Parathyroid adenoma (tissue), 2 donors: ENCODE data around the gene PTPRS.

ENCODE experiments used
- H2AFZ ChIP-seq: fragments of 300-600 bp; sonication (generic); one replicate; pipeline ENCODE4 v1.7.0; 2017; ENCODE audit warnings: antibody characterized with exemption, mild to moderate bottlenecking
- H3K27ac ChIP-seq: fragments of 300-600 bp; sonication (generic); one replicate; pipeline ENCODE4 v1.7.0; 2017
- H3K27me3 ChIP-seq: fragments of 300-600 bp; sonication (generic); one replicate; pipeline ENCODE4 v1.7.0; 2017; ENCODE audit warnings: low read length; ENCODE audit not compliant: control insufficient read depth, insufficient read depth
- H3K36me3 ChIP-seq: fragments of 300-600 bp; sonication (generic); one replicate; pipeline ENCODE4 v1.7.0; 2017; ENCODE audit warnings: low read length; ENCODE audit not compliant: control insufficient read depth, insufficient read depth
- H3K4me1 ChIP-seq: fragments of 300-600 bp; sonication (generic); one replicate; pipeline ENCODE4 v1.7.0; 2017; ENCODE audit warnings: control low read depth
- H3K4me2 ChIP-seq: fragments of 300-600 bp; sonication (generic); one replicate; pipeline ENCODE4 v1.7.0; 2017; ENCODE audit warnings: low read length
- H3K4me3 ChIP-seq: fragments of 300-600 bp; sonication (generic); one replicate; pipeline ENCODE4 v1.7.0; 2017; ENCODE audit warnings: low read depth, low read length
- H3K79me2 ChIP-seq: fragments of 300-600 bp; sonication (generic); one replicate; pipeline ENCODE4 v1.7.0; 2017; ENCODE audit warnings: control low read depth
- H3K9ac ChIP-seq: fragments of 300-600 bp; sonication (generic); one replicate; pipeline ENCODE4 v1.7.0; 2017; ENCODE audit warnings: mild to moderate bottlenecking
- H3K9me3 ChIP-seq: fragments of 300-600 bp; sonication (generic); one replicate; pipeline ENCODE4 v1.7.0; 2017; ENCODE audit warnings: low read length; ENCODE audit not compliant: control insufficient read depth
- CTCF ChIP-seq: fragments of 300-600 bp; sonication (generic); IDR thresholded peaks from one replicate; pipeline ENCODE4 v1.7.0; 2017; ENCODE audit warnings: antibody characterized with exemption, mild to moderate bottlenecking
- donor health status: primary hyperparathyroidism.

The PTPRS gene

GRCh38 chr19:5356428-5356827 lies 15.8 kb upstream of the PTPRS start:
- Histone ChIP-seq H3K9me3 (no peaks in the 10 kb centered on the region), H3K79me2 (no peaks in the 10 kb centered on the region), H3K9ac (no peak overlapping the region), H3K36me3 (no peaks in the 10 kb centered on the region), H3K4me2 (no peak overlapping the region), H3K4me1 (no peaks in the 10 kb centered on the region), H2AFZ (no peak overlapping the region), H3K4me3 (no peak overlapping the region), H3K27me3 (peaks cover 2% of the 10 kb centered on the region), H3K27ac (no peak overlapping the region)
- no peak for TF ChIP-seq CTCF

DNA sequence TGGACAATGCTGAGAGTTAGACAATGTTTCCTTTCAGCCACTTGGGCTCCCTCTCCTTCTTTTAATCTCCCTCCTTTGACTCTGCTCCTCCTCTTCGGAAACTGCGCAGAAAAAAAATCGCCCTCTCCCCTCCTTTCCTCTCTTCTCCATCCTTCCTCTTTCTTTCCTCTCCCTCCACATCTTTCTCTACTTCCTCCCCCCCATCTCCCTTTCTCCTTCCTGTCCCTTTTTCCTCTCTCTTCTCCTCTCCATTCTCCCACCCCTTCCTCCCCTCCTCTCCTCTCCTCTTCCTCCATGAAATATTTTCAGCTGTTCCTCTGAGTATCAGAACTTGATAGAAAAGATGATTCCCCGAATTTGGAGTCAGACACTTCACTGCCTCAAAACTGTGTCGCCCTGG lies 15.1 kb upstream of the PTPRS start:
- Histone ChIP-seq H3K27me3 (peaks cover 2% of the 10 kb centered on the region), H2AFZ (no peak overlapping the region), H3K36me3 (no peaks in the 10 kb centered on the region), H3K9ac (no peak overlapping the region), H3K4me1 (no peaks in the 10 kb centered on the region), H3K79me2 (no peaks in the 10 kb centered on the region), H3K4me2 (no peak overlapping the region), H3K4me3 (no peak overlapping the region), H3K27ac (no peak overlapping the region), H3K9me3 (no peaks in the 10 kb centered on the region)
- no peak for TF ChIP-seq CTCF

GRCh38 chr19:5355076-5355475 lies 14.5 kb upstream of the PTPRS start:
- Histone ChIP-seq H3K4me3 (no peak overlapping the region), H3K9ac (no peak overlapping the region), H3K4me2 (no peak overlapping the region), H3K36me3 (no peaks in the 10 kb centered on the region), H3K27ac (no peak overlapping the region), H2AFZ (no peak overlapping the region), H3K79me2 (no peaks in the 10 kb centered on the region), H3K9me3 (no peaks in the 10 kb centered on the region), H3K4me1 (no peaks in the 10 kb centered on the region), H3K27me3 (peaks cover 2% of the 10 kb centered on the region)
- TF ChIP-seq CTCF = no peak

GRCh38 chr19:5354403-5354802 lies 13.8 kb upstream of the PTPRS start:
- H3K36me3 ChIP-seq = no peaks in the 10 kb centered on the region
- H2AFZ ChIP-seq = no peak overlapping the region
- H3K27me3 ChIP-seq = peaks cover 2% of the 10 kb centered on the region

More at GRCh38 chr19:5354403-5354802, 13.8 kb upstream of the PTPRS start:
- no peak for TF ChIP-seq CTCF
- no peaks in the 10 kb centered on the region for H3K79me2 ChIP-seq
- no peak overlapping the region for H3K4me2 ChIP-seq
- no peaks in the 10 kb centered on the region for H3K9me3 ChIP-seq
- H3K4me1 ChIP-seq = no peaks in the 10 kb centered on the region
- no peak overlapping the region for H3K4me3 ChIP-seq
- no peak overlapping the region for H3K27ac ChIP-seq
- H3K9ac ChIP-seq = no peak overlapping the region
